SJSA1 (cell line): ENCODE results near the gene RALGAPB. TPM values are rescaled to one million over a fixed set of nuclear protein-coding genes. Genes with fewer than 3 reads are reported as not detected.

ENCODE experiments used
- DNase-seq, 2 experiments: peaks; one replicate each; pipeline ENCODE4 v3.0.0-alpha.2; 2015 to 2020; ENCODE audit warnings: low spot score in 2 of 2, low read depth in 1 of 2
- H3K27ac ChIP-seq: fragments of 250-450 bp; sonication (Bioruptor Pico); 2 replicates; pipeline ENCODE4 v1.5.1; 2020; ENCODE audit warnings: mild to moderate bottlenecking, moderate library complexity
- H3K27me3 ChIP-seq: fragments of 250-450 bp; sonication (Bioruptor Pico); replicated peaks from 2 replicates; pipeline ENCODE4 v1.5.1; 2020; ENCODE audit warnings: mild to moderate bottlenecking, moderate library complexity
- H3K36me3 ChIP-seq: fragments of 250-450 bp; sonication (Bioruptor Pico); 2 replicates; pipeline ENCODE4 v1.5.1; 2020; ENCODE audit warnings: mild to moderate bottlenecking
- H3K4me1 ChIP-seq: fragments of 250-450 bp; sonication (Bioruptor Pico); replicated peaks from 2 replicates; pipeline ENCODE4 v1.6.1; 2021; ENCODE audit warnings: mild to moderate bottlenecking
- H3K4me3 ChIP-seq: fragments of 250-450 bp; sonication (Bioruptor Pico); 2 replicates; pipeline ENCODE4 v1.5.1; 2020; ENCODE audit warnings: mild to moderate bottlenecking
- H3K9me3 ChIP-seq: fragments of 250-450 bp; sonication (Bioruptor Pico); replicated peaks from 2 replicates; pipeline ENCODE4 v1.5.1; 2020; ENCODE audit warnings: mild to moderate bottlenecking
- total RNA-seq: library from RNA; depleted of rRNA; stranded (reverse); fragments of >200 nt; shearing (Covaris generic); gene quantifications from 2 replicates; pipeline ENCODE4 v1.2.3, GENCODE V29; 2014; rRNA removed

Gene RALGAPB
- total RNA-seq, 1 experiment from 2014 or later, result 21.9 TPM

- Histone ChIP-seq H3K27ac (no peak overlapping the region), H3K36me3 (no peaks in the 10 kb centered on the region), H3K4me1 (no peaks in the 10 kb centered on the region), H3K9me3 (no peaks in the 10 kb centered on the region), H3K27me3 (peaks cover 19% of the 10 kb centered on the region), H3K4me3 (no peak overlapping the region)
- DNase-seq, result no peak
These were observed 142.6 kb downstream of the RALGAPB start for GRCh38 chr20:38615283-38615682.

GRCh38 chr20:38616457-38616856 lies 143.8 kb downstream of the RALGAPB start:
- no peak for DNase-seq
- Histone ChIP-seq H3K36me3 (no peaks in the 10 kb centered on the region), H3K9me3 (no peaks in the 10 kb centered on the region), H3K27ac (no peak overlapping the region), H3K27me3 (peaks cover 29% of the 10 kb centered on the region), H3K4me3 (no peak overlapping the region), H3K4me1 (no peaks in the 10 kb centered on the region)

DNA sequence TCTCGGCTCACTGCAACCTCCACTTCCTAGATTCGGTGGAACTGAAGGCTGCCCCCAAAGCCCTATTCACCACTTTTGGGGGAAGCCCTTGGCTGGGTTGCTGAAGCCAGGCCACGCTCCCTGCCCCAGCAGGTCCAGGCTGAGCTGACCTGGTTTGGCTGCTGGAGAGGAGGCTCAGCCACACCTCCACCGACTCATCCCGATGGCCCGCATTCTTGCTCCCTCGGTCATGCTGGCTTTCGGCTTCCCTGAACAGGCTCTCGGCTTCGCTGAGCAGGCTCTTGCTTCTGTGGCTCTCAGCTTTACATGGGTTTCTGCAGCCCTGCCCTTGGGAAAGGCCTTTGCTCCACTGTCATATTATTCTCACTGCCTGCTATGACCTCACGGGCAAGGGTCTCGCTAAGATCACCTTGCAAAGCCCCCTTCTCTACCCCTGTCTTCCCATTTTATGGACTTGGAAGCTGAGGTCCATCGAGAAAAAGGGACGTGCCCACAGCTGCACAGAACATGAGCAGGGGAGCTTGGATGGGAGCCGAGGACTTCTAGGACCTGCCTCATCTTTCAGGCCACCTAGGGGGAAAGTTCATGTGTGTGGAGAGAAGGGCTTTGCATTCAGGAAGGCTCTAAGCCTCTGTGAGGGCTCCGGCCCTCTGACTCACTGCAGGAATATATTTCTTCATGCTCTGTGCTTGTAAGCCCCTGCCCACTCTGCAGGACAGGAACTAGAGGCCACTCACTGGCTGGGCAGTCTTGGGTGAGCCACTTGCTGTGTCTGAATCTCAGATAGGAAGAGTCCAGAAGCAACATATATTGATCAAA lies 144.6 kb downstream of the RALGAPB start:
- Histone ChIP-seq H3K4me1 (no peaks in the 10 kb centered on the region), H3K4me3 (no peak overlapping the region), H3K27ac (no peak overlapping the region), H3K27me3 (peaks cover 27% of the 10 kb centered on the region), H3K9me3 (no peaks in the 10 kb centered on the region), H3K36me3 (no peaks in the 10 kb centered on the region)
- DNase-seq, result no peak

DNA sequence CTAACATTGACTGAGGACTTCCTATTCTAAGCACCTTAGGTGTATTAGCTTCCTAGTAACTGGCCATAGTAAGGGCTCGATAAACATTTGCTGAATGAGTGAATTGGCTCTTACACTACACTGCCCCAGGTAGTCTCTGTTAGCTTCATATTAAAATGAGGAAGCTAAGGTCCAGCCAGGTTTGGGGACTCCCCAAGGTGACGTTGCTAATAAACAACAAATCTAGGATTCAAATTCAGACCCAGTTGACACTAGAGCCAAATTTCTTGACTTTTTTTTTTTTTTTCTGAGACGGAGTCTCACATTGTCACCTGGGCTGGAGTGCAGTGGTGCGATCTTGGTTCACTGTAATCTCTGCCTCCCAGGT lies 145.2 kb downstream of the RALGAPB start:
- no peak for DNase-seq
- Histone ChIP-seq H3K4me1 (no peaks in the 10 kb centered on the region), H3K9me3 (no peaks in the 10 kb centered on the region), H3K36me3 (no peaks in the 10 kb centered on the region), H3K4me3 (no peak overlapping the region), H3K27ac (no peak overlapping the region), H3K27me3 (peaks cover 28% of the 10 kb centered on the region)

GRCh38 chr20:38620441-38620840 lies 147.8 kb downstream of the RALGAPB start:
- Histone ChIP-seq H3K27me3 (peaks cover 25% of the 10 kb centered on the region), H3K9me3 (no peaks in the 10 kb centered on the region; the same call in 1 of the 2 replicates), H3K36me3 (no peaks in the 10 kb centered on the region), H3K4me3 (no peak overlapping the region), H3K27ac (no peak overlapping the region), H3K4me1 (no peaks in the 10 kb centered on the region)
- no peak for DNase-seq

- H3K36me3 ChIP-seq, result no peaks in the 10 kb centered on the region
- no peaks in the 10 kb centered on the region for H3K4me1 ChIP-seq
- peaks cover 29% of the 10 kb centered on the region for H3K27me3 ChIP-seq
- no peaks in the 10 kb centered on the region; the same call in 1 of the 2 replicates for H3K9me3 ChIP-seq
- no peak for DNase-seq
- no peak overlapping the region for H3K27ac ChIP-seq
- H3K4me3 ChIP-seq, result no peak overlapping the region
These were observed 150.4 kb downstream of the RALGAPB start for GRCh38 chr20:38623061-38623460.

GRCh38 chr20:38624084-38624483 lies 151.4 kb downstream of the RALGAPB start:
- Histone ChIP-seq H3K27ac (no peak overlapping the region), H3K27me3 (peaks cover 24% of the 10 kb centered on the region), H3K9me3 (no peaks in the 10 kb centered on the region; the same call in 1 of the 2 replicates), H3K4me1 (no peaks in the 10 kb centered on the region), H3K36me3 (no peaks in the 10 kb centered on the region), H3K4me3 (no peak overlapping the region)
- DNase-seq, result no peak

GRCh38 chr20:38625896-38626295 lies 153.3 kb downstream of the RALGAPB start:
- Histone ChIP-seq H3K27me3 (peaks cover 12% of the 10 kb centered on the region), H3K27ac (no peak overlapping the region), H3K4me3 (no peak overlapping the region), H3K4me1 (no peaks in the 10 kb centered on the region), H3K9me3 (no peaks in the 10 kb centered on the region; the same call in 1 of the 2 replicates), H3K36me3 (no peaks in the 10 kb centered on the region)
- no peak for DNase-seq

DNA sequence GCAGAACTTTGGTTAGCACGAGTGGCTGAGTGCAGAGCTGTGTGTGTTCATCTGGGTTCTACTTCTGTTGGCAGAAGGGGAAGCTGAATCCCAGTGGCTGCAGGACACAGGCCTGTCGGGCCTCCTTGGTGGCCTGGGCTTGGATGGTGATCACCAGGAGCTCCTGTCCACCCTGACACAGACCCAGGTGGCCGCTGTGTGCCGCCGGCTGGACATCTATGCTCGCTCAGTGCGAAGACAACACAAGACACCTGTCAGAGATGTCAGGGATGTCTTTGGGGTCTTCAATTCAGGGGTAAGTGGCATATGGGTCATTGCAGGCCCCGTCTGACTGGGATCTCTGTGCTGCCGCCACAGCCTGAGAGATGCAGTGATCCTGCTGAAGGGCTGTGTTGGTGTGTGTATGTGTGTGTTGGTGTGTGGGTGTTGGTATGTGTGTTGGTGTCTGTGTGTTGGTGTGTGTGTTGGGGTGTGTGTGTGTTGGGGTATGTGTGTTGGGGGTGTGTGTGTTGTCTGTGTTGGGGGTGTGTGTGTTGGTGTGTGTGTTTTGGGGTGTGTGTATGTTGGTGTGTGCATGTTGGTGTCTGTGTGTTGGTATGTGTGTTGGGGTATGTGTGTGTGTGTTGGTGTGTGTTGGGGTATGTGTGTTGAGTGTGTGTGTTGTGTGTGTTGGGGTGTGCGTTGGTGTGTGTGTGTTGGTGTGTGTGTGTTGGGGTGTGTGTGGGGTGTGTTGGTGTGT lies 154.4 kb downstream of the RALGAPB start:
- DNase-seq, result no peak
- Histone ChIP-seq H3K9me3 (no peaks in the 10 kb centered on the region; the same call in 1 of the 2 replicates), H3K27me3 (peaks cover 8% of the 10 kb centered on the region), H3K4me3 (no peak overlapping the region), H3K27ac (no peak overlapping the region), H3K36me3 (no peaks in the 10 kb centered on the region), H3K4me1 (no peaks in the 10 kb centered on the region)

Other genes starting within 250 kb of the RALGAPB start
- 0.03 and 0.44 TPM in 2 replicates for gene KIAA1755, start 212.1 kb upstream of the RALGAPB start, total RNA-seq
- 0.11 TPM in 1 of 2 replicates, not detected in the other for gene BPI, start 168.7 kb upstream of the RALGAPB start, total RNA-seq
- not detected in 2 replicates for gene LBP, start 126.4 kb upstream of the RALGAPB start, total RNA-seq
- 10.3 and 16.2 TPM in 2 replicates for gene SNHG17, start 37.5 kb upstream of the RALGAPB start, total RNA-seq
- gene ADIG, start 108.4 kb downstream of the RALGAPB start, total RNA-seq, result not detected in 2 replicates
- gene ARHGAP40, start 129.0 kb downstream of the RALGAPB start, total RNA-seq, result 0.06 TPM in 1 of 2 replicates, not detected in the other